H1 (cell line): ENCODE data around the gene EXOC2. TPM values are rescaled to one million over a fixed set of nuclear protein-coding genes. Genes with fewer than 3 reads are reported as not detected.

Experiments used
- CTCF ChIA-PET: fragments of 300-600 bp; sonication (Branson Sonifier 250); formaldehyde crosslinking; loops from one replicate; lab custom pipeline; 2021; ENCODE audit not compliant: partially characterized antibody; lab: Charles Lee
- POLR2A ChIA-PET: fragments of 300-600 bp; sonication (Branson Sonifier 250); formaldehyde crosslinking; loops from one replicate; lab custom pipeline; 2021; ENCODE audit warnings: inconsistent platforms; ENCODE audit not compliant: partially characterized antibody; lab: Charles Lee
- DNase-seq, 2 experiments: peaks; one replicate each; pipeline versions ENCODE4 v3.0.0 to v3.0.0-alpha.2; 2010 to 2022; ENCODE audit warnings: low spot score in 2 of 2, low read depth in 1 of 2, mixed read lengths in 1 of 2
- FAIRE-seq: peaks from 2 replicates; lab custom pipeline; 2011; peaks lifted over from hg19 to GRCh38; lab: Jason Lieb, UNC
- H2AFZ ChIP-seq: 2 replicates; pipeline ENCODE4 v1.8.1; 2012; ENCODE audit warnings: low read length, inconsistent platforms
- H2AK5ac ChIP-seq: 2 replicates; pipeline ENCODE4 v1.6.1; 2013; ENCODE audit warnings: low read depth, low read length
- H2BK120ac ChIP-seq: replicated peaks from 2 replicates; pipeline ENCODE3; 2013; ENCODE audit warnings: low read depth, low read length, inconsistent platforms
- H2BK12ac ChIP-seq: 2 replicates; pipeline ENCODE4 v1.6.1; 2013; ENCODE audit warnings: low read depth, low read length
- H2BK15ac ChIP-seq: 2 replicates; pipeline ENCODE4 v1.6.1; 2013; ENCODE audit warnings: low read length
- H2BK20ac ChIP-seq: 2 replicates; pipeline ENCODE4 v1.6.1; 2013; ENCODE audit warnings: low read length
- H2BK5ac ChIP-seq: 2 replicates; pipeline ENCODE4 v1.6.1; 2013; ENCODE audit warnings: low read depth, low read length
- H3K14ac ChIP-seq: 2 replicates; pipeline ENCODE4 v1.6.1; 2013; ENCODE audit warnings: inconsistent platforms; ENCODE audit not compliant: insufficient read length
- H3K18ac ChIP-seq: 2 replicates; pipeline ENCODE4 v1.6.1; 2013; ENCODE audit warnings: low read length; ENCODE audit errors: extremely low read depth
- H3K23ac ChIP-seq: 2 replicates; pipeline ENCODE4 v1.6.1; 2013; ENCODE audit warnings: inconsistent platforms; ENCODE audit not compliant: insufficient read length
- H3K23me2 ChIP-seq: 2 replicates; pipeline ENCODE4 v1.6.1; 2013; ENCODE audit warnings: low read depth, low read length
- H3K27ac ChIP-seq: 2 replicates; pipeline ENCODE4 v1.6.1; 2011; ENCODE audit warnings: low read depth, low read length, inconsistent platforms
- H3K27me3 ChIP-seq, 4 experiments: replicated peaks in 1 of 4; 1 replicate in 1 of 4; 2 replicates in 3 of 4; pipeline versions ENCODE4 v1.6.1 to v1.8.1; 2011 to 2013; ENCODE audit warnings: low read length in 3 of 4, mild to moderate bottlenecking in 3 of 4, inconsistent platforms in 2 of 4, mixed read lengths in 2 of 4, moderate library complexity in 1 of 4; ENCODE audit not compliant: control insufficient read depth in 3 of 4, insufficient read depth in 3 of 4; ENCODE audit errors: extremely low read depth in 1 of 4
- H3K36me3 ChIP-seq, 4 experiments: 2 replicates each; pipeline versions ENCODE4 v1.6.1 to v1.8.1; 2011 to 2013; ENCODE audit warnings: mild to moderate bottlenecking in 4 of 4, low read length in 3 of 4, moderate library complexity in 2 of 4, control low read depth in 1 of 4, inconsistent platforms in 1 of 4; ENCODE audit not compliant: insufficient read depth in 4 of 4, control insufficient read depth in 2 of 4
- H3K4ac ChIP-seq: replicated peaks from 2 replicates; pipeline ENCODE3; 2013; ENCODE audit warnings: low read length, low read depth, mixed read lengths, inconsistent platforms; ENCODE audit not compliant: insufficient read length
- H3K4me1 ChIP-seq, 4 experiments: replicated peaks in 1 of 4; 1 replicate in 1 of 4; 2 replicates in 3 of 4; pipeline versions ENCODE4 v1.6.1 to v1.8.1; 2011 to 2013; ENCODE audit warnings: low read length in 3 of 4, inconsistent platforms in 2 of 4, mixed read lengths in 1 of 4; ENCODE audit not compliant: insufficient read depth in 4 of 4, control insufficient read depth in 3 of 4
- H3K4me2 ChIP-seq, 2 experiments: 2 replicates each; pipeline versions ENCODE4 v1.6.1 to v1.8.1; 2011 to 2013; ENCODE audit warnings: low read depth in 2 of 2, low read length in 2 of 2, control low read depth in 1 of 2, inconsistent platforms in 1 of 2, mild to moderate bottlenecking in 1 of 2; ENCODE audit not compliant: insufficient read depth in 1 of 2
- H3K4me3 ChIP-seq, 4 experiments: fragments of 200-600, 300-600 bp in 1 of 4; sonication (generic), shearing (Covaris generic), sonication (Bioruptor Twin) in 1 of 4; 2 replicates each; pipeline versions ENCODE4 v1.5.1 to v1.8.1; 2011 to 2016; ENCODE audit warnings: low read length in 4 of 4, low read depth in 3 of 4, control low read depth in 2 of 4, inconsistent platforms in 2 of 4, mild to moderate bottlenecking in 2 of 4, mixed read lengths in 1 of 4, moderate library complexity in 1 of 4; ENCODE audit not compliant: insufficient read depth in 2 of 4; ENCODE audit errors: extremely low read depth in 1 of 4
- H3K56ac ChIP-seq: replicated peaks from 2 replicates; pipeline ENCODE3; 2013; ENCODE audit warnings: low read depth, mild to moderate bottlenecking, mixed read lengths, low read length, inconsistent platforms; ENCODE audit not compliant: insufficient read length
- H3K79me1 ChIP-seq: 2 replicates; pipeline ENCODE4 v1.6.1; 2013; ENCODE audit warnings: low read depth, low read length, control low read depth
- H3K79me2 ChIP-seq, 2 experiments: 2 replicates each; pipeline versions ENCODE4 v1.6.1 to v1.8.1; 2012 to 2013; ENCODE audit warnings: low read length in 2 of 2, mild to moderate bottlenecking in 2 of 2, inconsistent platforms in 1 of 2; ENCODE audit not compliant: insufficient read depth in 2 of 2, control insufficient read depth in 1 of 2
- H3K9ac ChIP-seq, 4 experiments: replicated peaks in 1 of 4; 1 replicate in 1 of 4; 2 replicates in 3 of 4; pipeline versions ENCODE4 v1.6.1 to v1.8.1; 2011 to 2013; ENCODE audit warnings: low read depth in 3 of 4, low read length in 3 of 4, control low read depth in 2 of 4, mild to moderate bottlenecking in 2 of 4, moderate library complexity in 2 of 4, inconsistent platforms in 1 of 4; ENCODE audit errors: extremely low read depth in 1 of 4
- H3K9me3 ChIP-seq, 2 experiments: 2 replicates each; pipeline versions ENCODE4 v1.6.1 to v1.8.1; 2012 to 2013; ENCODE audit warnings: mild to moderate bottlenecking in 2 of 2, moderate library complexity in 2 of 2, control low read depth in 1 of 2, inconsistent platforms in 1 of 2, low read depth in 1 of 2, low read length in 1 of 2, mixed read lengths in 1 of 2; ENCODE audit not compliant: insufficient read depth in 2 of 2
- H4K20me1 ChIP-seq, 2 experiments: replicated peaks in 1 of 2; 2 replicates each; pipeline versions ENCODE3 to v1.8.1; 2011 to 2013; ENCODE audit warnings: inconsistent platforms in 2 of 2, low read length in 2 of 2, mild to moderate bottlenecking in 1 of 2; ENCODE audit not compliant: insufficient read depth in 2 of 2, control insufficient read depth in 1 of 2
- H4K5ac ChIP-seq: 2 replicates; pipeline ENCODE4 v1.6.1; 2013; ENCODE audit warnings: low read length, low read depth, mixed read lengths, inconsistent platforms; ENCODE audit not compliant: insufficient read length
- H4K8ac ChIP-seq: 2 replicates; pipeline ENCODE4 v1.8.0; 2013; ENCODE audit warnings: mild to moderate bottlenecking, moderate library complexity, low read length, inconsistent platforms; ENCODE audit not compliant: insufficient read depth; ENCODE audit errors: extremely low read depth
- H4K91ac ChIP-seq: replicated peaks from 2 replicates; pipeline ENCODE3; 2013; ENCODE audit warnings: low read length, mixed read lengths, inconsistent platforms; ENCODE audit not compliant: insufficient read length
- BCL11A ChIP-seq, 2 experiments: IDR thresholded peaks; one replicate each; pipeline ENCODE4 v1.6.1; 2011; ENCODE audit warnings: low read depth in 2 of 2, low read length in 2 of 2, mild to moderate bottlenecking in 2 of 2
- CTCF ChIP-seq, 3 experiments: IDR thresholded peaks; 1 replicate in 2 of 3; 2 replicates in 1 of 3; pipeline versions ENCODE4 v1.5.1 to v1.6.1; 2011; ENCODE audit warnings: low read length in 3 of 3, mild to moderate bottlenecking in 3 of 3, inconsistent platforms in 2 of 3, low read depth in 1 of 3, moderate library complexity in 1 of 3; ENCODE audit not compliant: insufficient read depth in 1 of 3; ENCODE audit errors: control extremely low read depth in 1 of 3
- WGBS, 2 experiments: shearing (Covaris generic) in 1 of 2; methylation state at CpG; one replicate each; pipeline versions ENCODE4 v1.1.6 to v1.1.7; 2013 to 2015; ENCODE audit warnings: low lambda C conversion rate in 2 of 2, mixed read lengths in 2 of 2, inconsistent platforms in 1 of 2, low coverage in 1 of 2, missing lambda C conversion rate in 1 of 2; ENCODE audit not compliant: insufficient replicate concordance in 2 of 2, insufficient coverage in 1 of 2, insufficient read length in 1 of 2; ENCODE audit errors: extremely low coverage in 1 of 2, missing lambda C conversion rate in 1 of 2; 5-methylcytosine and 5-hydroxymethylcytosine counted together
- polyA plus RNA-seq, 7 experiments: library from polyadenylated mRNA; depleted of rRNA in 3 of 7; stranded (reverse) in 5 of 7; unstranded in 2 of 7; fragments of >200 nt in 5 of 7; fragments of 200-250 nt in 2 of 7; gene quantifications; 1 replicate in 5 of 7; 2 replicates in 1 of 7; 4 replicates in 1 of 7; pipeline versions ENCODE4 v1.2.1 to v1.2.3, GENCODE V29; 2011 to 2013; ENCODE audit warnings: missing spikeins in 2 of 7, mixed read lengths in 2 of 7
- total RNA-seq: library from RNA; stranded (reverse); fragmentation: NEBNext Ultra II Directional; extraction: Animal tissue kit (Norgen Biotek cat#: 25700); gene quantifications from 2 replicates; pipeline ENCODE4 v1.2.1, GENCODE V29; 2021

EXOC2 gene
- total and polyA plus RNA-seq, 2 of the 8 experiments (the other 6 are each of a cell fraction or from before 2014, with no cell fraction given) = 25.5 to 44.4 TPM

GRCh38 chr6:548091-548490, 144.8 kb downstream of the EXOC2 start:
- ChIA-PET CTCF (no interaction called here), POLR2A (no interaction called here)
- no peak overlapping the region for H4K5ac ChIP-seq
- H3K4ac ChIP-seq = no peak overlapping the region
- H3K36me3 ChIP-seq = peaks cover 0 to 23% (median 13%) of the 10 kb centered on the region in 4 experiments; a peak in 5 of 8 replicates
- H3K4me3 ChIP-seq = no peak overlapping the region
- H3K9me3 ChIP-seq = no peaks in the 10 kb centered on the region
- H2BK15ac ChIP-seq = no peak overlapping the region
- H3K56ac ChIP-seq = no peak overlapping the region
- no peak overlapping the region for H2BK20ac ChIP-seq
- no peaks in the 10 kb centered on the region for H3K79me1 ChIP-seq
- H3K23ac ChIP-seq = no peak overlapping the region
- no peak for FAIRE-seq
- H3K23me2 ChIP-seq = no peaks in the 10 kb centered on the region
- H4K20me1 ChIP-seq = no peaks in the 10 kb centered on the region
- no peak overlapping the region for H3K18ac ChIP-seq
- H2BK5ac ChIP-seq = no peak overlapping the region
- no peak overlapping the region for H3K9ac ChIP-seq
- no peaks in the 10 kb centered on the region for H3K27me3 ChIP-seq
- H4K8ac ChIP-seq = no peak overlapping the region
- peaks cover 7 to 11% (median 9%) of the 10 kb centered on the region in 4 experiments for H3K4me1 ChIP-seq
- no peak overlapping the region for H3K27ac ChIP-seq
- no peak overlapping the region for H3K14ac ChIP-seq
- H2BK12ac ChIP-seq = no peak overlapping the region
- H3K4me2 ChIP-seq = no peak overlapping the region
- H3K79me2 ChIP-seq = no peaks in the 10 kb centered on the region
- H2AK5ac ChIP-seq = no peak overlapping the region
- 90% methylated on average over 5 of the region's 5 CpGs; no CpG with 5 or more reads in 1 of the 2 experiments for WGBS, 2 experiments
- no peak for DNase-seq
- no peak overlapping the region for H2AFZ ChIP-seq
- no peak overlapping the region for H4K91ac ChIP-seq
- no peak overlapping the region for H2BK120ac ChIP-seq
- TF ChIP-seq BCL11A (IDR thresholded peaks at IDR 0.05; ENCODE audit: low read depth in 2 of 2, low read length in 2 of 2) (no peak), CTCF (IDR thresholded peaks at IDR 0.05; ENCODE audit: control extremely low read depth in 1 of 3, insufficient read depth in 1 of 3, low read depth in 1 of 3, low read length in 3 of 3) (no peak)
